Left colon (tissue), 2 donors: ENCODE results near the gene TARM1. TPM values are rescaled to one million over a fixed set of nuclear protein-coding genes. Genes with fewer than 3 reads are reported as not detected.
"Not testable (repeated sequence)": the region's sequence is repeated elsewhere in the genome, so short reads cannot be mapped to it uniquely, and the experiment has no call there.

ENCODE experiments used
- ATAC-seq: fragments of 200-7000 bp; cut with Tn5 transposase; one replicate; pipeline ENCODE4 v1.9.1; 2020; ENCODE audit warnings: mild to moderate bottlenecking, moderate library complexity
- DNase-seq, 2 donors: peaks; one replicate each; pipeline ENCODE4 v3.0.0-alpha.2; 2020
- intact Hi-C, 2 donors: fragments of 100-400 bp; cut with DNase I in 1 of 2; cut with micrococcal nuclease in 1 of 2; formaldehyde crosslinking; loops; one replicate each; pipeline versions ENCODE4 v1.11.2 to v1.14.0; 2022; cut with DNase I, micrococcal nuclease
- total RNA-seq, 2 donors: library from RNA; stranded (reverse); fragmentation: NEBNext Ultra II Directional; extraction: Animal tissue kit (Norgen Biotek cat#: 25700); gene quantifications; one replicate each; pipeline ENCODE4 v1.2.1, GENCODE V29; 2021
- donor health status: DM: no; HTN: no; CAD: no.
- donor health status: DM: yes; HTN: yes; CAD: no.

Gene TARM1
- total RNA-seq, 2 donors from 2014 or later, result not detected

DNA sequence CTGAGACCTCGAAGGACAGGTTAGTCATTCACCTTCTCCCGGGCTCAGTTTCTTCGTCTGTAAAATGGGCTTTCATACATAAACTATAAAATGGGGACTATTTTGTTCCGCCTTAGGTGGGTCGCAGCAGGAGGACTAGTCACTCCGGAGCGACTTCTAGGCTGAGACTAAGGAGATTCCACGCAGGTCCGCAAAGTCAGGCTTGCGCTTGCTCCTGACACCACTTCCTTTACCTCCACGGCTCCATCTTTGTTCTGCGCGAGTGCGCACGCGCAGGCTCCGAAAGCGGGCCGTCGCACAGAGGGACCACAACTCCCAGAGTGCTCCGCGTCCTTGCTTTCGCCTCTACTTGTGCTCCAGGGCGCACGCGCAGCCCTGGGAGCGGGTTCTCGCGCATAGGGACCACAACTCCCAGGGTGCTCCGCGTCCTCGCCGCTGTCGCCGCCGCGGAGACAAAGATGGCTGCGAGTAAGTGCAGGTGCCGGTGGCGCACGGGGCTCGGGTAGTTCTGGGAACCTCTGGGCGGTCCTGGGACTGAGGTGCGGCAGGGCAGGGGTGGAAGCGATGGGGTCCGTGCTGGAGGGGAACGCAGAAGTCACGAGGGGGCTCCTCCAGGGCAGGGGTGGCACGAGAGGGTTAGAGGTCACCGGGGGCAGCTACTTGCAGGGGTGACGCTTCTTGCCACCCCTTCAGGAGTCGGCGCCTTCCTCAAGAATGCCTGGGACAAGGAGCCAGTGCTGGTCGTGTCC is 21.4 kb upstream of the TARM1 start, which contains the start of gene NDUFA3:
TSS of gene NDUFA3 (plus strand) at position 435 of the 749 bp plus-strand sequence. CDS start at position 459, 24 bp downstream.
- ATAC-seq, result peak; percentile 99
- intact Hi-C loops, result no loop called here
- DNase-seq, result peak; percentile 98

DNA sequence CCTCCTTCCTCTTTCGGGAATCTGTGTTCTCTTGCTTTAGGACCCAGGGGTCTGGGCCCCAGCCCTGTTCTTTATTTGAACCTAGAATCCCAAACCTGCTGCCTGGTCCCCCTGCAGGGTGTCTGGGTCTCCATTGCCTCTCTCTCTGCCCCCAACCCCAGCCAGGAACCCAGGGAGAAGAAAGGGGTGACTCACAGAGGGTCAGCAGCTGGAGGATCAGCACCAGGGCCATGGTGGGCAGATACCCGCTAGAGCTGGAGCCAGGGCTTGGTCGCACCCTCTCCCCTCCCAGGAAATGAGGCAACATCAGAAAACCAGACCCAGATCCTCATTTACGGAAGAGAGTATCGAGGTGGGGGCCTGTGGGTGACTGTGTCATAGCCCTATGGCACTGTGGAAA is 19.4 kb upstream of the TARM1 start, which contains the start of gene OSCAR:
TSS of gene OSCAR (minus strand) at position 243 of the 400 bp plus-strand sequence. CDS start at position 232, 11 bp downstream.
- intact Hi-C loops, result no loop called here
- DNase-seq, result no peak
- no peak for ATAC-seq

DNA sequence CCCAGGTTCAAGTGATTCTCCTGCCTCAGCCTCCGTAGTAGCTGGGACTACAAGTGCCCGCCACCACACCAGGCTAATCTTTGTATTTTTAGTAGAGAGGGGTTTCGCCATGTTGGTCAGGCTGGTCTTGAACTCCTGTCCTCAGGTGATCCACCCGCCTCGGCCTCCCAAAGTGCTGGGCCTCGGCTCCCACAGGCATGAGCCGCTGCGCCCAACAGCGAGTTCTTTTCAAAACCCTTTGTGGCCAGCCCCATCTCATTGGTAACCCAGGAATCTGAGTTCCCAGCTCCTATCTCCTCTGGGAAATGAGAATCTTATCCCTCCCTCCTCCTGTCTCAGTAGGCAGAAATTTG is 18.7 kb upstream of the TARM1 start:
- ATAC-seq, DNase-seq, intact Hi-C loops: not testable (repeated sequence)

DNA sequence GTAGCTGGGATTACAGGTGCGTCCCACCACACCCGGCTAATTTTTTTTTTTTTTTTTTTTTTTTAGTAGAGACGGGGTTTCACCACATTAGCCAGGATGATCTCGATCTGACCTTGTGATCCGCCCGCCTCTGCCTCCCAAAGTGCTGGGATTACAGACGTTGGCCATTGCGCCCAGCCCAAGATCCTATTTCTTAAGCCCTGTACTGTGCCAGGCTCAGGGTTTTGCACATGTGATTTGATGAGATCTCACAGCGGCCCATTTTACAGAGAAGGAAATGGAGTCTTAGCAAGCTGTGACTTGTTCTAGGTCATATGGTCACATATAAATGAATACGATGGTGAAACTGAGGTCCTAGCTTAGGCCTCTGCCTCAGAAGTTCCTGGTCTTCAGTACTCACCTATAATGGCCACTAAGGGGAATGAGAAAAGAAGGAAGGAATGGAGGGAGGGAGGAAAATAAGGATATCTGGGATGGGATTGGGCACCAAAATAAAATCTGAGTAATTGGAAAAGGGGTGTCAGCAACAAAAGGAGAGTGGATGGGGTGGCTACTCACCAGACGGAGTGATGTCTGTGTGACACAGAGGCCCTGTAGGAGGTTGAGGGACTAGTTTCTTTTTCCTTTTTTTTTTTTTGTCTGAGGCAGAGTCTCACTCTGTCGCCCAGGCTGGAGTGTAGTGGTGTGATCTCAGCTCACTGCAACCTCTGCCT is 18.2 kb upstream of the TARM1 start:
- DNase-seq, result no peak
- no peak for ATAC-seq
- intact Hi-C loops, result no loop called here

DNA sequence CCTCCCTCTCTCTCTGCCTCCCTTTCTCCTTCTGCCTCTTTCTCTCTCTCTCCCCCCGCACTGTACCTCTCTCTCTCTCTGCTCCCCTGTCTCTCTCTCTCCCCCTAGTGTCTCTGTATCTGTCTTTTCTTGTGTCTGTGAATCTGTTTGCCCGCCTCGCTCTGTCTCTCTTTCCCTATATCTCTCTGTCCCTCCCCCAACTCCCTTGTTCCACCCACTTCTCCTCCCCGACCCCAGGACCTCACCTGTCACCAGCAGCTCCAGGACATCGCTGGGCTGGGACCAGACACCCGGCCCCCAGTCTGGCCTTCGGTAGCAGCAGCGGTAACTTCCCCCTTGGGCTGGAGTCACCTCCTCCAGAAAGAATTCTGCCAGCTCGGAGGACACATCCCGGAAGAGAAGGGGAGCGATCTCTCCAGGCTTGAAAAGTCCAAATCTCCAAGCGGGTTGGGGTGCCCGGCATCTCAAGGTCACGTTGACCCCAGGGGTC is 15.5 kb upstream of the TARM1 start:
- intact Hi-C loops, result no loop called here
- peak; percentile 60 for ATAC-seq
- DNase-seq, result no peak

DNA sequence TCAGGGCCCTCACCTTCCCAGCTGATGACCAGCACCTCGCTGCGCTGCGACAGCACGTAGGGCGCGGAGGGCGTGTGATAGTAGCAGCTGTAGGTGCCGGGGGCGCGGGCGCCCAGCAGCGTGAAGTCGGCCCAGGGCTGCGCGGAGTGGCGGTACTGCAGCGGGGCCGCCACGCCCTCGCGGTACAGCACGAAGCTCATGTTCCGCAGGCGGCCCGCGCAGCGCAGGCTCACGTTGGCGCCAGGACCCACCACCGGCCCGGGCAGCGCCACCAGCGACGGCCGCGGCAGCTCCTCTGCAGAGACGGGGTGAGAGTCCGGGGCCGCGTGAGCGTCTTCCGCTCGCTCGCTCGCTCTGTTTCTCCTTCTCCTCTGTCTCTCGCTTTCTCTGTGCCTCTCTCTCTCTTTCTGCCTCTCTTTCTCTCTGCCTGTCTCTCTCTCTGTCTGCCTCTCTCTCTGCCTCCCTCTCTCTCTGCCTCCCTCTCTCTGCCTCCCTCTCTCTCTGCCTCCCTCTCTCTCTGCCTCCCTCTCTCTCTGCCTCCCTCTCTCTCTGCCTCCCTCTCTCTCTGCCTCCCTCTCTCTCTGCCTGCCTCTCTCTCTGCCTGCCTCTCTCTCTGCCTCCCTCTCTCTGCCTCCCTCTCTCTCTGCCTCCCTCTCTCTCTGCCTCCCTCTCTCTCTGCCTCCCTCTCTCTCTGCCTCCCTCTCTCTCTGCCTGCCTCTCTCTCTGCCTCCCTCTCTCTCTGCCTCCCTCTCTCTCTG is 14.9 kb upstream of the TARM1 start:
- peak; percentile 84 for ATAC-seq
- intact Hi-C loops, result not testable (repeated sequence)
- peak in 1 of 2 donors; percentile 63 for DNase-seq

DNA sequence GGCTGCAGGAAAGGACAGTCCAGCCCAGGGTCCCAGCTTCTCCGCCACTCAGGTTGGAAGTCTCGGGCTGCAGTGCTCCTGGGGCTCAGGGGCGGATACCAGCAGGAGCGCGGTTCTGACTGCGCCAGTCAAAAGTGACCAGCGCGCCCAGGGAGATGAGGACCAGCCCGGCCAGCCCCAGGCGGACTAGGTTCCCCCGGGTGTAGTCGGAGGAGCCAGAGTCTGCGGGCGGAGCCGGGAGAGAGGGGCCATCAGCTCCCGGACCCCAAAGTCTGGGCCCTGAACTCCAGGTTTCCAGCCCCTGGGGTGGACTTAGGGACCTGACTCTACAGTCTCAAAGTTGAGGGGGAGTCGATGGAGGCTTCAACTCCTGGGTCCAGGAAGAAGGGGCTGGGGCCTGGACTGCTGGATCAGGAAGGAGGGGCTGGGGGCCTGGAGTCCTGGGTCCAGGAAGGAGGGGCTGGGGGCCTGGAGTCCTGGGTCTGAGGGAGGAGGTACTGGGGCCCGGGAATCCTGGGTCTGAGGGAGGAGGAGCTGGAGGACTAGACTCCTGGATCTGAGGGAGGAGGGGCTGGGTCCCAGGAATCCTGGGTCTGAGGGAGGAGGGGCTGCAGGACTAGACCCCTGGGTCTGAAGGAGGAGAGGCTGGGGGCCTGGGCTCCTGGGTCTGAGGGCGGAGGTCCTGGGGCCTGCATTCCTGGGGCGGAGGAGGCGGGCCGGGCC is 14.1 kb upstream of the TARM1 start:
- no peak for ATAC-seq
- DNase-seq, result no peak
- intact Hi-C loops, result no loop called here

DNA sequence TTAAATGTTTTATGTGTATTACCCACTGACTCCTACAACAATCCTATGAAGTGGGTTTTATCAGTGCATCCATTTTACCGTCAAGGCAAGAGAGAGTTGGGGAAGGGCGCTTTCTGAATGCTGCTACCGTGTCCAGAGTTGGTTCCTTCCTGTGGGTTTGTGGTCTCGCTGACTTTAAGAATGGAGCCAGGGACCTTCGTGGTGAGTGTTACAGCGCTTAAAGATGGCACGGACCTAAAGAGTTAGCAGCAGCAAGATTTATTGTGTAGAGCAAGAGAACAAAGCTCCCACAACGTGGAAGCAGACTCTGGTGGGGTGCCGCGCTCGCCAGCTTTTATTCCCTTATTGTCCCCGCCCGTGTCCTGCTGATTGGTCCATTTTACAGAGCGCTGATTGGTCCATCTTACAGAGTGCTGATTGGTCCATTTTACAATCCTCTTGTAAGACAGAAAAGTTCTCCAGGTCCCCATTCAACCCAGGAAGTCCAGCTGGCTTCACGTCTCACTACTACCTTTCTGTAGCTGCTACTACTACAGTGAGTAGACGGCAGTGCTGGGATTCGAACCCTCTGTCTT is 13.3 kb upstream of the TARM1 start:
- intact Hi-C loops, result no loop called here

DNA sequence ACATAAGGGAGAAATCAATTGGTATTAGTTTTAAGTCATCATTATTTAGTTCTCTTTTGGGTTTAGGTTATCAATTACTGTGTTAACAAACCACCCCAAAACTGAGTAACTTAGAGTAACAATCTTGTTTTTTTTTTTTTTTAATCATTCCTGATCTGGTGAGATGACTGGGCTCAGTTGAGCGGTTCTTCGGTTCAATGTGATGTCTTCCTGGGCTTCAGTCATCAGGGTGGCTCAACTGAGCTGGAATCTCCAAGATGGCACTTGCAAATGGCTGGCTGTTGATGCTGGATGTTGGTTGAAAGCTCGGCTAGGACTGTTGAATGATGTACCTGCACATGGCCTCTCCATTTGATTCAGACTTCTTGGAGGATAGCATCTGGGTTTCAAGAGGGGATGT is 3.2 kb upstream of the TARM1 start:
- DNase-seq (no peak), ATAC-seq (no peak)
- intact Hi-C loops, result no loop called here

More for the DNA sequence above, 13.3 kb upstream of the TARM1 start:
- ATAC-seq (no peak), DNase-seq (no peak)

DNA sequence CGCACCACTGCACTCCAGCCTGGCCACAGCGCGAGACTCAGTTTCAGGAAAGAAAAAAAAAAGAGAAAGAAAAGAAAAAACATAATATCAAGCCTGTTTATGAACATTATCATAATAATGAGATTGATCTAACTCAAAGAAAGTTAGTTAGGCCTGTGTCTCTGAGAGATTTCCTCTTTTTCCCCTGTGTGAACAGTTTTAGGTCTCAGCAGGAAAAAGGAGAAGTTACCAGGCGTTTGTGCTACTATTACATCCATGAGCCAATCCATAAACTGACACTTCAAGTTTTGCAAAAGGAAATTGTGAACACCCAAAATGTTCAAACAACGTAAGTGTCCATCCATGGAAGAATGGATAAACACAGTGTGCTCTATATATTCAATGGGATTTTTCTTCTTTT is 3.8 kb downstream of the TARM1 start:
- intact Hi-C loops, result no loop called here
- ATAC-seq (no peak), DNase-seq (no peak)

DNA sequence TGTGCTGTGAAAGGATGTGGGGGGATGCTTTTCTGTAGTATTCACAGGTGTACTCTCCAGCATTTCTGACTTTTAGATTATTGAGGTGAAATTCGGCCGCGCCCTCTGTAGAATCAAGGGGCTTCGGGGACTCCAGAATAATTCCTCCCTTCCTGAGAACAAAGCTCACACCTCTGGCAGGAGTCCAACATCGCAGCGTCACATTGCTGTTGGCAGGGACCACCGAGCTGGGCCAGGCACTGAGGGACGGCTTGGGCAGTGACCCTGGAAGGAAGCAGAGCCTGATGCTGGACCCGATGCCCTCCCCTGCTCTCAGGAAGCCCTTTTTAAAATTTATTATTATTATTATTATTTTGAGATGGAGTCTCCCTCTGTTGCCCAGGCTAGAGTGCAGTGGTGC is 6.3 kb downstream of the TARM1 start:
- intact Hi-C loops, result no loop called here
- ATAC-seq (no peak), DNase-seq (no peak)

DNA sequence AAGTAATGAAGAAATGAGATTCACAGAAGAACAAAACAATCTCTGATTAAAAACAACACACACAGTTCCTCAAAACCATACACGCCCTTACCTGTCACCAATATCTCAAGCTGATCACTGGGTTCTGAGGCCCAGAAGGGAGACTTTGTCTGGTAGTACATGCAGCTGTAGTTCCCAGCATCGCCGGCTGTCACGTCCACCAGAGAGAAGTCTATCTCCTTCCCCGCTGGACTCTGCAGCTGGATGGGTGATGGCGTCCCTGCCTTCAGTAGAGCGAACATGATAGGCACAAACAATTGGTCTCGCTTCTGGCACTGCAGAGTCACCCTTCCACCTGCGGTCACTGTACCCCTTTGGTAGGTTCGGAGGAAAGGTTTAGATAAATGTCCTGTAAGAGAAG is 7.3 kb downstream of the TARM1 start:
- intact Hi-C loops, result no loop called here
- no peak for DNase-seq
- ATAC-seq, result no peak

DNA sequence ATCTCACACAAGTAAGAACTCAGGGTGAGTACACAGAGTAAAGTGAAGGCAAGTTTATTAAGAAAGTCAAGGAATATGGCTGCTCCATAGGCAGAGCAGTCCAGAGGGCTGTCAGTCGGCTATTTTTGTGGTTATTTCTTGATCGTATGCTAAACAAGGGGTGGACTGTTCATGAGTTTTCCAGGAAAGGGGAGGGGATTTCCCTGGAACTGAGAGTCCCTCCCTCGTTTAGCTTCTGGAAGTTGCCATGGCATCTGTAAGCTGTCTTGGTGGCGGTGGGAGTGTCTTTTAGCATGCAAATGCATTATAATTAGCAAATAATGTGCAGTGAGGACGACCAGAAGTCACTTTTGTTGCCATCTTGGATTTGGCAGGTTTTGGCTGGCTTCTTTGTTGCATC is 11.7 kb downstream of the TARM1 start:
- intact Hi-C loops, result no loop called here
- ATAC-seq (no peak), DNase-seq (no peak)

DNA sequence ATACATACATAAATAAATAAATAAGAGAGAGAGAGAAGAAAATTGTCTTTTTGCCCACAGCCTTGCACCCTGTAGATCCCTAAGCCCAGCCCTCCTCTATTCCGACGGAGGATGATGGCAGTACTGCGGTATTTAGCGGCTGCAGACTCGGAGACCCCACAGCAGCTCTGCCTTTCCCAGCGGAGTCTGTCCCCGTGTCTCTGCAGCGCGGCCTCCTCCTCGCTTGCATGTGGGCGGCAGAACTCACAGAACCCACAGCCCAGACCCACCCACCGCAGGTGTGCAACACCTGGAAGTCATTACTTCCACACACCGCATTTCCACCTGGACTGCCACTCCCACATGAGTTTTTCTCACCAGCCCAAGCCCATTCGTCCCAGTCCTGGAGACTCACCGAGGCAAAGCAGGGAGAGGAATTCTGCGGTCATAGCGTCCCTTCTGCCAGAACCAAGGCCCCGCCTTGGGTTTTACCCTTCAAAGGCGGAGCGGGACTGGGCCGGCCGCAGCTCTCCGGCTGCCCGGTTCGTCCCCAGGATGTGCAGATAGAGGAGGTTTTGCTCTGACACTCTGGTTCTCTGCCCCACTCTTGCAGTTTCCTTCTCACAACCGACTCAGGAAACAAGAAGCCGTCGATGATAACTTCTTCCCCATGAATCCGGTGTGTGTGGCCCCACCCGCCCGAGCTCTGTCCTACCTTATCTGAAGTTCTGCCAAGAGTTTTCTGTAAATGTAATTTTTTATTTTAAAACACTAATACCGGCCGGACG is 17.6 kb downstream of the TARM1 start, which contains the start of gene VSTM1:
TSS of gene VSTM1 (minus strand) at position 548 of the 767 bp plus-strand sequence. CDS start at position 428, 120 bp downstream.
- DNase-seq, result no peak
- no peak for ATAC-seq
- intact Hi-C loops, result no loop called here

DNA sequence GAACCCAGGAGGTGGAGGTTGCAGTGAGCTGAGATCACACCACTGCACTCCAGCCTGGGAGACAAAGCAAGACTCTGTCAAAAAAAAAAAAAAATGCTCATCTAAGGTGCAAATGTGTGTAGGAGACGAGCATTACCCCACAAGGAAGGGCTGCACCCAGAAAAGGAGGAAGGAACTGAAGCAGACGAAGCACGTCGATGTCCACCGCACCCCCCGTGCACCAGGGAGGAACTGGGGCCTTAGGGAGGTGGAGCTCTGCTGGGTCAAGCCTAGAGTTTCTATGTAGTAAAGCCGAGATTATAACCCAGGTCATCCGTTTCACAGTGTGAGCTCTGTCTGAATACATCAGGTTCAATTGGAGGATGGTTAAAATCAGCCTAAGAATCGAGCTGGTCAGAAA is 18.5 kb downstream of the TARM1 start:
- no peak for ATAC-seq
- intact Hi-C loops, result no loop called here
- no peak for DNase-seq

DNA sequence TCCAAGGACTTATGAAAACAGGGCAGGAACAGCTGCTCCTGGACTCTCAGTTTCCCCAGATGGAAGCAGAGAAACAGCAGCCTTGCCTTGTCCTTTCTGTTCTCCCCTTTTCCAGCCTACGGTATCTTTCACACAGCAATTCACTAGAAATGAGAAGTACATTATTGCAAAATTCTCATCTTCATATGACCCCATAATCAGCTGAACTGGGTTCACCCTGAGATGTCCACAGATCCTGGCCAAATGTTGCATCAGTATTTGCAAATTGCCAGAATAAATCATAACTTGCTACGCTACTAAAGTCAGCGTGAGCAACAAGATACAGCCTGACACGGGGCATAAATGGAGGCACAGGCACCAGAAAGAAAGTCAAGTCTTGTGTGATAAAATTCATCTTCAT is 33.5 kb downstream of the TARM1 start:
- intact Hi-C loops, result no loop called here
- no peak for ATAC-seq

DNA sequence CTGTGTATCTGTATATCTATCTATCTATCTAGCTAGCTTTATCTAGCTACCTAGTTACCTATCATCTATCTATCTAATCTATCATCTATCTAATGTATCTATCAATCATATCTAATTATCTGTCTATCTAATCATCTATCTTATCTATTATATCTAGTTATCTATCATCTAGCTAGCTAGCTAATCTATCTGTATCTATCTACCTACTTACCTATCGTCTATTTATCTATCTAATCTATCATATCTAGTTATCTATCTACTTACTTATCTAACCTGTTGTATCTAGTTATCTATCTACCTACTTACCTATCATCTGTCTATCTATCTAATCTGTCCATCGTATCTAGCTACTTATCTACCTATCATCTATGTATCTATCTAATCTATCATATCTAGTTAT is 35.4 kb downstream of the TARM1 start:
- DNase-seq, result no peak
- intact Hi-C loops, result no loop called here
- no peak for ATAC-seq

More for the DNA sequence above, 33.5 kb downstream of the TARM1 start:
- DNase-seq, result no peak

DNA sequence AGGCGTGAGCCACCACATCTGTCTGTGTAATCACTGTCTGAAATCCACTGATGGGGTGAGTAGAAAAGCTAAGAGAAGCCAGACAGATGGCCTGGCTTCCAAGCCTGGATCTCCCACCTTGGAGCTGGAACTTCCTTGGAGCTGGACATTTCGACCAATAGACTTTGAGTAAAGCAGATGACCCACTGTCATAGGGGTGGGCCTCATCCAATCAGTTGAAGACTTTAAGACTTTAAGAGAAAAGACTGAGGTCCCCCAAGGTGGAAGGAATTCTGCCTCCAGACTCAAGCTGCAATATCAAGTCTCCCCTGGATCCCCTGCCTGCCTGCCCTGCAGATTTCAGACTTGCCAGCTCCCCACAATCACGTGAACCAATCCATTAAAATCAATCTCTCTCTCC is 38.2 kb downstream of the TARM1 start:
- intact Hi-C loops, result no loop called here
- DNase-seq, result no peak

More for the DNA sequence above, 38.2 kb downstream of the TARM1 start:
- no peak for ATAC-seq
